Lung (tissue), 12 donors: ENCODE measurements around the gene GABARAP. TPM values are rescaled to one million over a fixed set of nuclear protein-coding genes. Genes with fewer than 3 reads are reported as not detected.

Experiments used
- ATAC-seq: fragments of 200-7000 bp; cut with Tn5 transposase; one replicate; pipeline ENCODE4 v1.9.1; 2020; ENCODE audit warnings: moderate number of reproducible peaks; ENCODE audit not compliant: insufficient read depth, low FRiP score
- DNase-seq, 3 donors: peaks; one replicate each; pipeline ENCODE4 v3.0.0-alpha.2; 2013 to 2017
- H3K27ac ChIP-seq, 2 donors: one replicate each; pipeline ENCODE4 v1.5.1; 2013; ENCODE audit warnings: mild to moderate bottlenecking in 2 of 2, moderate library complexity in 2 of 2, control low read depth in 1 of 2, inconsistent platforms in 1 of 2, low read depth in 1 of 2, low read length in 1 of 2
- H3K27me3 ChIP-seq, 3 donors: one replicate each; pipeline ENCODE4 v1.5.1; 2013; ENCODE audit warnings: low read length in 2 of 3; ENCODE audit not compliant: control insufficient read depth in 3 of 3, insufficient read depth in 3 of 3
- H3K36me3 ChIP-seq, 4 donors: one replicate each; pipeline ENCODE4 v1.5.1; 2013; ENCODE audit warnings: low read length in 4 of 4, mild to moderate bottlenecking in 1 of 4, moderate library complexity in 1 of 4; ENCODE audit not compliant: control insufficient read depth in 4 of 4, insufficient read depth in 4 of 4
- H3K4me1 ChIP-seq, 5 donors: one replicate each; pipeline ENCODE4 v1.5.1; 2013; ENCODE audit warnings: low read length in 5 of 5, mild to moderate bottlenecking in 2 of 5, moderate library complexity in 1 of 5; ENCODE audit not compliant: control insufficient read depth in 5 of 5, insufficient read depth in 5 of 5
- H3K4me3 ChIP-seq: one replicate; pipeline ENCODE4 v1.5.1; 2013; ENCODE audit warnings: mild to moderate bottlenecking, control low read depth, moderate library complexity
- H3K9ac ChIP-seq, 2 donors: one replicate each; pipeline ENCODE4 v1.5.1; 2013; ENCODE audit warnings: low read length in 2 of 2, control low read depth in 1 of 2; ENCODE audit not compliant: insufficient read depth in 1 of 2
- H3K9me3 ChIP-seq, 4 donors: one replicate each; pipeline ENCODE4 v1.5.1; 2013; ENCODE audit warnings: low read length in 3 of 4, mild to moderate bottlenecking in 1 of 4, moderate library complexity in 1 of 4; ENCODE audit not compliant: control insufficient read depth in 4 of 4, insufficient read depth in 3 of 4
- CTCF ChIP-seq: IDR thresholded peaks from 2 replicates; pipeline ENCODE4 v1.5.1; 2012; ENCODE audit warnings: mild to moderate bottlenecking; ENCODE audit errors: control extremely low read depth, extremely low read depth
- WGBS, 2 donors: extraction: QIAGEN DNeasy Blood & Tissue Kit; methylation state at CpG; one replicate each; pipeline ENCODE4 v1.1.7; 2013; 5-methylcytosine and 5-hydroxymethylcytosine counted together
- polyA plus RNA-seq, 2 donors: library from polyadenylated mRNA; stranded (reverse); fragments of 200-250 nt; gene quantifications; one replicate each; pipeline ENCODE4 v1.2.1, GENCODE V29; 2013
- total RNA-seq, 2 donors: library from RNA; depleted of rRNA in 1 of 2; stranded (reverse); fragments of >200 nt in 1 of 2; gene quantifications; one replicate each; pipeline ENCODE4 v1.2.1, GENCODE V29; 2014 to 2021
- donor health status: control.
- donor health status: control.
- donor health status: Bipolar disorder and iron deficiency.
- donor health status: healthy.
- donor health status: DM: yes; HTN: yes; CAD: no.

GABARAP gene
- total and polyA plus RNA-seq, 4 donors = 315 to 1,149 (median 685) TPM

- Histone ChIP-seq H3K4me3 (no peak overlapping the region), H3K9me3 (no peaks in the 10 kb centered on the region), H3K27me3 (peaks cover 0 to 6% (median 3%) of the 10 kb centered on the region in 3 donors), H3K9ac (no peak overlapping the region), H3K36me3 (peaks cover 0 to 30% (median 12%) of the 10 kb centered on the region in 4 donors), H3K4me1 (peaks cover 0 to 13% (median 3%) of the 10 kb centered on the region in 5 donors), H3K27ac (peak overlapping the region in 1 of 2 donors; percentile 10)
- 89 to 95% methylated on average over 8 of the region's 8 CpGs for WGBS, 2 donors
- DNase-seq (no peak), ATAC-seq (no peak)
- no peak for TF ChIP-seq CTCF
Observed at GRCh38 chr17:7256766-7257456, 14.7 kb upstream of the GABARAP start.

- Histone ChIP-seq H3K9me3 (no peaks in the 10 kb centered on the region), H3K27me3 (no peaks in the 10 kb centered on the region), H3K36me3 (peaks cover 0 to 27% (median 12%) of the 10 kb centered on the region in 4 donors), H3K4me3 (no peak overlapping the region), H3K9ac (no peak overlapping the region), H3K27ac (no peak overlapping the region), H3K4me1 (peaks cover 0 to 22% (median 6%) of the 10 kb centered on the region in 5 donors)
- WGBS, 2 donors = 89 to 94% methylated on average over 4 of the region's 4 CpGs
- ATAC-seq (no peak), DNase-seq (no peak)
- no peak for TF ChIP-seq CTCF
Observed at GRCh38 chr17:7254511-7254910, 12.3 kb upstream of the GABARAP start.

GRCh38 chr17:7253082-7253481, 10.8 kb upstream of the GABARAP start:
- no peaks in the 10 kb centered on the region for H3K9me3 ChIP-seq
- H3K27ac ChIP-seq = peak overlapping the region in 1 of 2 donors; percentile 88
- peak overlapping the region; percentile 72 to 97 for H3K9ac ChIP-seq
- no peak overlapping the region for H3K4me3 ChIP-seq
- no peak for ATAC-seq
- TF ChIP-seq CTCF = no peak
- H3K27me3 ChIP-seq = no peaks in the 10 kb centered on the region
- DNase-seq = no peak
- peaks cover 0 to 19% (median 10%) of the 10 kb centered on the region in 4 donors for H3K36me3 ChIP-seq
- peaks cover 0 to 26% (median 11%) of the 10 kb centered on the region in 5 donors for H3K4me1 ChIP-seq
- 74 to 87% methylated on average over 5 of the region's 5 CpGs for WGBS, 2 donors
